Measurements from ENCODE around the gene PSENEN.

PSENEN gene

GRCh38 chr19:35739275-35740107 lies 6.0 kb upstream of the PSENEN start:
- TF ChIP-seq TAF1 (IDR thresholded peaks at IDR 0.05; ENCODE audit: borderline replicate concordance, insufficient read depth, low read length) = no peak
- peak; percentile 11 for TF ChIP-seq POLR2AphosphoS5 (IDR thresholded peaks at IDR 0.05; ENCODE audit: low read depth, low read length)

- no peak for TF ChIP-seq TAF1 (IDR thresholded peaks at IDR 0.05; ENCODE audit: borderline replicate concordance, insufficient read depth, low read length)
- no peak for TF ChIP-seq REST (IDR thresholded peaks at IDR 0.05; ENCODE audit: insufficient read depth in 1 of 2, low read depth in 2 of 2, low read length in 2 of 2)
- no peak for TF ChIP-seq POLR2AphosphoS5 (IDR thresholded peaks at IDR 0.05; ENCODE audit: low read depth, low read length)
- no peak for TF ChIP-seq FOXP2 (optimal IDR thresholded peaks at IDR 0.05; ENCODE audit: borderline replicate concordance, extremely low read depth, extremely low read length, insufficient read depth)
- no peak for TF ChIP-seq SIN3A (IDR thresholded peaks at IDR 0.05; ENCODE audit: borderline replicate concordance, insufficient read depth, low read length)
Measured at GRCh38 chr19:35740108-35740422, 5.4 kb upstream of the PSENEN start.

DNA sequence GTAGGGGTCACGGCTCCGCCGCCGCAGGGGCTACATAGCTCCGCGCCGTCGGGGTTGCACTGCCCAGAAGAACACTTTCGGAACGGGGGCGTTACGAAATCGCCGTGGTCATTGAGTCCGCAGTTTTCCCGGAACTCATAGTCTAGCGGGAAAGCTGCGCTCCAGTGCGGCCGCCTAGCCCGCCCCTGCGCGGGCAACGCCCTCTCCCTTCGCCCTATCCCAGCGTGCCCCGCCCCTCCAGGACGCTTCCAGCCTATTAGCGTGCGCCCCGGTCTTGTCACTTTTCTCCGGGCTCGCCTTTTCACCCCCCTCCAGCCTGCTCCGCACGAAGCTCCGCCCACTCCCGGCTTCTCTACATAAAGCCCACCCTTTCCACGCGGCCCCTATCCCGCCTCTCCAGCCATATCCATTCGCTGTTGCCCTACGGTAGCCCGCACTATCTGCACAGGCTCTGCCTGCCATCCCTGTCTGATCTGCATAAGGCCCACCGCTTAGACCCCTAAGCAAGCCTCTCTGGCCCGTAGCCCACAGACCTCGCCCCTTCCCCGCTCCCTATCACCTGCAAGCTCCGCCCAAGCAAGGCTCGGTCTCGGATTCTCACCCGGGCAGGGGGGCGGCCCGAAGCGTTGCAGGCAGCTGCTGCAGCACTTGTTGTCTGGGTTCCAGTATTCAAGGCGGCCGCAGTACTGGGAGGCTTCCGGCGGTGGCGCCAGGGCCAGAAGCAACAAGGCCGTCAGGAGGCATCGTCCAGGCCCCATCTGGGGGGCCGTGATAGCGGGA lies 4.8 kb upstream of the PSENEN start:
- peak; percentile 88 for TF ChIP-seq POLR2AphosphoS5 (IDR thresholded peaks at IDR 0.05; ENCODE audit: low read depth, low read length)
- TF ChIP-seq TAF1 (IDR thresholded peaks at IDR 0.05; ENCODE audit: borderline replicate concordance, insufficient read depth, low read length) = peak; percentile 65; the same call in 1 of the 2 replicates
- no peak for TF ChIP-seq REST (IDR thresholded peaks at IDR 0.05; ENCODE audit: insufficient read depth in 1 of 2, low read depth in 2 of 2, low read length in 2 of 2)
- TF ChIP-seq FOXP2 (optimal IDR thresholded peaks at IDR 0.05; ENCODE audit: borderline replicate concordance, extremely low read depth, extremely low read length, insufficient read depth) = peak; percentile 85
- peak; percentile 65; the same call in 1 of the 2 replicates for TF ChIP-seq SIN3A (IDR thresholded peaks at IDR 0.05; ENCODE audit: borderline replicate concordance, insufficient read depth, low read length)

DNA sequence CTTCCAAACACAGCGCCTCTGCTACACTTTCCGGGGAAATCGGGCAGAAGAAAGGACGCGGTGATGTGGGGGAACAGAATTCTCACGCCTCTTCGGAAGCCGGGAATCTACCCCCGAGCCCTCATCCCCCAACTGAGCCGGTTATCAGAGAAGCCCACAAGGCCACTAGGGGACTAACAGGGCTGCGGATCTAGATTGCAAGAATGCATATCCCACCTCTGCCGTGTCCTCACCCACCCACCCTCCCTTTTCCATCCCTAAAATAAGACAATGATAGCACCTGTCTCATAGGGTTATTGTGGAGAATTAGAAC lies 4.3 kb upstream of the PSENEN start:
- TF ChIP-seq TAF1 (IDR thresholded peaks at IDR 0.05; ENCODE audit: borderline replicate concordance, insufficient read depth, low read length) = no peak
- no peak for TF ChIP-seq REST (IDR thresholded peaks at IDR 0.05; ENCODE audit: insufficient read depth in 1 of 2, low read depth in 2 of 2, low read length in 2 of 2)
- no peak for TF ChIP-seq FOXP2 (optimal IDR thresholded peaks at IDR 0.05; ENCODE audit: borderline replicate concordance, extremely low read depth, extremely low read length, insufficient read depth)
- no peak for TF ChIP-seq POLR2AphosphoS5 (IDR thresholded peaks at IDR 0.05; ENCODE audit: low read depth, low read length)
- no peak for TF ChIP-seq SIN3A (IDR thresholded peaks at IDR 0.05; ENCODE audit: borderline replicate concordance, insufficient read depth, low read length)

GRCh38 chr19:35742121-35742724 lies 3.2 kb upstream of the PSENEN start, which contains the start of gene IGFLR1:
TSS of gene IGFLR1 (minus strand) at chr19:35742452. CDS start at chr19:35741180, 1,272 bp downstream.
- no peak for TF ChIP-seq TAF1 (IDR thresholded peaks at IDR 0.05; ENCODE audit: borderline replicate concordance, insufficient read depth, low read length)
- no peak for TF ChIP-seq SIN3A (IDR thresholded peaks at IDR 0.05; ENCODE audit: borderline replicate concordance, insufficient read depth, low read length)
- TF ChIP-seq REST (IDR thresholded peaks at IDR 0.05; ENCODE audit: insufficient read depth in 1 of 2, low read depth in 2 of 2, low read length in 2 of 2) = no peak
- TF ChIP-seq FOXP2 (optimal IDR thresholded peaks at IDR 0.05; ENCODE audit: borderline replicate concordance, extremely low read depth, extremely low read length, insufficient read depth) = no peak
- no peak for TF ChIP-seq POLR2AphosphoS5 (IDR thresholded peaks at IDR 0.05; ENCODE audit: low read depth, low read length)
